Embryonic facial prominence (tissue), 1 donor: ENCODE measurements around the gene HGF.

Source experiments
- DNase-seq: peaks from one replicate; pipeline ENCODE4 v3.0.0-alpha.2; 2016; ENCODE audit errors: extremely low spot score

Gene HGF

GRCh38 chr7:81684033-81684432 lies 85.8 kb downstream of the HGF start:
- no peak for DNase-seq

GRCh38 chr7:81682873-81683272 lies 87.0 kb downstream of the HGF start:
- no peak for DNase-seq

GRCh38 chr7:81680120-81680519 lies 89.7 kb downstream of the HGF start:
- no peak for DNase-seq

- no peak for DNase-seq
Measured at GRCh38 chr7:81676813-81677212, 93.0 kb downstream of the HGF start.

GRCh38 chr7:81676105-81676811 lies 93.6 kb downstream of the HGF start:
- no peak for DNase-seq

GRCh38 chr7:81674431-81674830 lies 95.4 kb downstream of the HGF start:
- DNase-seq, result no peak

- no peak for DNase-seq
Measured at GRCh38 chr7:81672872-81673271, 97.0 kb downstream of the HGF start.

GRCh38 chr7:81669476-81670105 lies 100.3 kb downstream of the HGF start:
- no peak for DNase-seq

- DNase-seq, result no peak
Measured at GRCh38 chr7:81666209-81666608, 103.6 kb downstream of the HGF start.

- no peak for DNase-seq
Measured at GRCh38 chr7:81665236-81665635, 104.6 kb downstream of the HGF start.

GRCh38 chr7:81664304-81664703 lies 105.5 kb downstream of the HGF start:
- DNase-seq, result no peak

GRCh38 chr7:81662531-81662930 lies 107.3 kb downstream of the HGF start:
- no peak for DNase-seq

GRCh38 chr7:81659697-81660395 lies 110.0 kb downstream of the HGF start:
- no peak for DNase-seq

GRCh38 chr7:81657551-81657950 lies 112.3 kb downstream of the HGF start:
- DNase-seq, result no peak

- no peak for DNase-seq
Measured at GRCh38 chr7:81655271-81655670, 114.6 kb downstream of the HGF start.

GRCh38 chr7:81652225-81652624 lies 117.6 kb downstream of the HGF start:
- no peak for DNase-seq
